ENCODE results near the gene UBXN11.
"Not testable (repeated sequence)": the region's sequence is repeated elsewhere in the genome, so short reads cannot be mapped to it uniquely, and the experiment has no call there.

UBXN11 gene

DNA sequence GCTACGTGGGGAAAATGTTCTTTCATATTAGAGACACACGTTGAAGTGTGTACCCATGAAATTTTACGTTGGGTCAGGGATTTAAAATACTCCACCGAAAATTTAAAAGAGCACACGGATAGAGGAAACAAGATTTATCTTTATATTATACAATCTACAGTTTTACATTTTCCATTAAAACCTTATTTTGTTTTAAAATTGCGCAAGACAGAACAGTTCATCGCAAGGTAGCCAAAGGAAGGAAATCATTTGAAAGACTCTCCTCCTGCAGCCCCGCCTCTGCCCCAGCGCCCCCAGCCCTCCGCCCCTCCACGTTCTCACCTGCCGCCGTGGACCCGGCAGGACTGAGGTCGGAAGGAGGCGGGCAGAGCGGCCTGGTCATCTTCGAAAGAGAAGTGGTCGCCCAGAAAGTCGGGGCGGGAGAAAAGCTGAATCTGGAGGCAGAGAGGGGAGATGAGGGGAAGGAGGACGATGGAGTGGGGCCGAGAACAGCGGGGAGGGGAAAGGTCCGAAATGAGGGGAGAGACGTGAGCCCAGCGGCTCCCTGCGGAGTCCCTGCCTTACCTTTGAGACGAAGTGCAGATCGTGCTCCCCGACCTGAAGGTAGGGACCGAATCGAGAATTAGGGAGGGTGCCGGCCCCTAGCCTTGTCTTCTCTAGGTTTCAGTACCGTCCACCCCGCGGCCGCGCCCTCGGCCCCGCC lies 29.5 kb upstream of the UBXN11 start:
- no peak for DNase-seq

DNA sequence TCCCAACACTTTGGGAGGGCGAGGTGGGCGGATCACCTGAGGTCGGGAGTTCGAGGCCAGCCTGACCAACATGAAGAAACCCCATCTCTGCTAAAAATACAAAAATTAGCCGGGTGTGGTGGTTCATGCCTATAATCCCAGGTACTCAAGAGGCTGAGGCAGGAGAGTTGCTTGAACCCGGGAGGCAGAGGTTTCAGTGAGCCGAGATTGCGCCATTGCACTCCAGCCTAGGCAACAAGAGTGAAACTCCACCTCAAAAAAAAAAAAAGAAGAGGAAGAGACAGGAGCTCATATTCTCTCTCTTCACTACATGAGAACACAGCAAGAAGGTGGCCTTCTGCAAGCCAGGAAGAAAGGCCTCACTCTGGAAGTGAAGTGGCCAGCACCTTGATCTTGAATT lies 26.9 kb upstream of the UBXN11 start:
- not testable (repeated sequence) for DNase-seq

DNA sequence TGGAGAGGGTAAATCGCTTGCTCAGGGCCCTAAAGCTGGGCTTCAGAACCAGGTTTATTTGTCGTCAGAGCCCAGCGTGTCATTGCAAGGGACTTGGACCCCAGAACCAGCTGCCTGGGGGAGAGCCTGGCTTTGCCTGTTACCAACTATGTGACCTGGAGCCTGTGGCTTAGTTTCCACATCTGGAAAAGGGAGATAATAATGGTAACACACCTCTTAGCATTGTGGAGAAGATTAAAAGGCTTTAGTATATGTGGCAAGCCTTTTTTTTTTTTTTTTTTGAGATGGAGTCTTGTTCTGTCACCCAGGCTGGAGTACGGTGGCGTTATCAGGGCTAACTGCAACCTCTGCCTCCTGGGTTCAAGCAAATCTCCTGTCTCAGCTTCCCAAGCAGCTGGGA lies 23.8 kb upstream of the UBXN11 start:
- DNase-seq: no peak

DNA sequence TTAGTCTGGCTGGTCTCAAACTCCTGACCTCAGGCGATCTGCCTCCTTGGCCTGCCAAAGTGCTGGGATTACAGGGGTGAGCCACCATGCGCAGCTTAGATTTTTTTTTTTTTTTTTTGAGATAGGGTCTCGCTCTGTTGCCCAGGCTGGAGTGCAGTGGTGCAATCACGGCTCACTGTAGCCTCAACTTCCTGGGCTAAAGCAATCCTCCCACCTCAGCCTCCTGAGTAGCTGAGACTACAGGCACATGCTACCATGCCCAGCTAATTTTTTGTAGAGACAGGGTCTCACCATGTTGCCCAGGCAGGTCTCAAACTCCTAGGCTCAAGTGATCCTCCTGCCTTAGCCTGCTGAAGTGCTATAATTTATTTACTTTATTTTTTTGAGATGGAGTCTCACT lies 22.9 kb upstream of the UBXN11 start:
- not testable (repeated sequence) for DNase-seq

DNA sequence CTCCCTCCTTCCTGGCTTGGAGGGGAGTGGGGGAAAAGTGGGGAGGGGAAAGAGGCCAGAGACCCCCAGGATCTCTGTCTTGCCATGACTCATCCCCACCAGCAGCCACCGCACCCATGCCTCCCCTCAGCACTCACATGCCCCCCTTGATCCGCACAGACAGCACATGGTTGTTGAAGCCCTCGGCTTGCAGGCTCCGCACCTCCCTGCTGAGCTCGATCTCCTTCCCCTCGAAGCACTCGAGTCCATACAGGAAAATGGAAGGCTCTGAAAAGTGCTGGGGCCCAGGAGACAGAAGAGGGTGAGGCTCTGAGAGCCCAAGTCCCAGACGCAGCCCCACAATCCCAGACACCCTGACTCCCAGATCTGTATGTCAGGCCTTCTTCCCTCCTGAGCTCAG lies 22.2 kb upstream of the UBXN11 start:
- DNase-seq: no peak

DNA sequence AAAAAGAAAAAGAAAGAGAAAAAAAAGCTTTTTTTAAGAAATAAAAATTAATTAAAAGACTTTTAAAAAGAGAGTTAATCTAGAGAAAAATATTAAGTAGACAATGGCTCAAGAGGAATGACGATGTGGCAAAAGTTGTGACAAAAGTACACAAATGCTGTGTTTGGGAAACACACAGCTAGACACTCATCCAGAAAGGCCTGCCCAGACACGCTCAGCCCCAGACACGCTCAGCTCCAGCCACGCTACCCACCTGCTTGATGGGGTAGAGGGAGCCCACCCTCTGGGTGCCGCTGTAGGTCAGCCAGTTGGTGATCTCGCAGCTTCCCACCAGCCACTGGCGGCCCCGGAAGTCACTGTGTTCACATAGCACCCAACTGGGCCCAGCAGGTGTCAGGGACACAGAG lies 21.5 kb upstream of the UBXN11 start:
- peak; percentile 16 for DNase-seq

DNA sequence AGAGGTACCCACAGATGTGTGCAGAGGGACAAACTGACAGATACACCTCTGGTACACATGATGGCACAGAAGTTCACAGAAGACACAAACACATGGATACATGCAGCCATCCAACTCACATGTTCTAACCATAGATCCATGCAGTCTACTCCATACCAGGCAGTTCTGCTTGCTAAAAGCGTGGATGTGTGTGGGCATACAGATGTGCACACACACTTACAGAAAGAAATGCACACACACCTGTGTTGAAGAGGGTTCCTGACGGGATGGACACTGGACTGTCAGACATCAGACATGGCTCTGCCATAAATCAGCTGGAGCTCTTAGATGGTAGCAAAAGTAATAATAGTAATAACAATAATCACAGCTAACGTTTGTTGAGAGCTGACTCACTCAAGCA lies 18.1 kb upstream of the UBXN11 start:
- no peak for DNase-seq

DNA sequence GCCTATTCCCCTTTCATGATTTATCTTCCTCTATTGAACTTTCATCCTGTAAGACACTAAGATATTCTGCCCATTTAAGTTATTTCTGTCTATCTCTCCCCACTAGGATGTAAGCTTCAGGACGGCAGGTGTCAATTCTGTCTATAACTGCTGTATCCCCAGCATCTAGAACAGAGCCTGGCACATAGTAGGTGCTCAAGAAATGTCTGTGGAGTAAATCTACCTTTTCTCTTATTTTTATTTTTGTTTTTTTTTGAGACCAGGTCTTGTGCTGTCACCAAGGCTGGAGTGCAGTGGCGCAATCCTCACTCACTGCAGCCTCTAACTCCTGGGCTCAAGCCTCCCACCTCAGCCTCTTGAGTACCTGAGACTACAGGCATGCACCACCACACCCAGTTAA lies 16.9 kb upstream of the UBXN11 start:
- DNase-seq: no peak

DNA sequence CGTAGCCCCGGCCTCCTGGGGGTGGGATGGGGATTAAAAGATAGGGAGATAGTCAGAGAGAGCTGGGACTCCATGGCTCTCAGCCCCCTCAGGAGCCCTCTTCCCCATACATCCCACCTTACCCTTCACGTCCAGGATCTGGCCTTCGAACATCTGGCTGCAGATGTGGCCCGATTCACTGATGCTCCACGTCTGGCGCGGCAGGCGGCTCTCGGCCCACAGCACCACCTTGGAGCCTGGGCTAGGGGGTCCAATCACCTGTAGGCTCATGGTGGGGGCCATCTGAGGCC lies 15.6 kb upstream of the UBXN11 start:
- DNase-seq: no peak

DNA sequence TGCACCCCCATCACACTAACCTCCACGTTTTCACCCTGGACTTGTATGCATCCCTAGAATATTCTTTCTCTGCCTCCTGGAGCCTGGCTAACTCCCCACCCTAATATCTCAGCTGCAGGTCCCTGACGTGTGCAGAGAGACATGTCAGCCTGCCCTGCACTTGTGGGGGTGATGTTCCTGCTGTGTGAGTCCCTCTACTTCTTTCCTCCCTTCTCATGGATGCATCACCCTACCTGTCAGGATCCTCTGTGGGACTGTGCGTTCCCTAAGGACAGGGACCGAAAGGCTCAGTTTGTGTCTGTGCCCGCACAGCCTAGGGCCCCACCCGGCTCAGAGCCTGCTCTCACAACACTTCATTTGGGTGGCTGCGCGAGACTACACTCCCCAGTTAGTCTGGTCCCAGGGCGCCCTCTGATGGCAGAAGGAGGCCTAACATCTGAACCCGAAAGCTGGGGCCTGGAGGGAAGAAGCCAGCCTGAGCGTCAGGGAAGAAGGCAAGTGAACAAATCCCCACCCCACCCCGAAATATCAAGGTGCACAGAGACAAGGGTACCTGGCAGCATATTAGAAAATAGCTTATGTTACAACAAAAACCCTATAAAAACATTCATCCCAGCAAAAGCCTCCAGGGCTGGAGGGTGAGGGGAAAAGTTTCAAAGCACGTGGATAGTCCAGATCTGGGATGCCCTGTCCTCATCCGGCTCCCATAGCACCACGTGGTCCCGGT lies 15.0 kb upstream of the UBXN11 start:
- DNase-seq: peak; percentile 9

DNA sequence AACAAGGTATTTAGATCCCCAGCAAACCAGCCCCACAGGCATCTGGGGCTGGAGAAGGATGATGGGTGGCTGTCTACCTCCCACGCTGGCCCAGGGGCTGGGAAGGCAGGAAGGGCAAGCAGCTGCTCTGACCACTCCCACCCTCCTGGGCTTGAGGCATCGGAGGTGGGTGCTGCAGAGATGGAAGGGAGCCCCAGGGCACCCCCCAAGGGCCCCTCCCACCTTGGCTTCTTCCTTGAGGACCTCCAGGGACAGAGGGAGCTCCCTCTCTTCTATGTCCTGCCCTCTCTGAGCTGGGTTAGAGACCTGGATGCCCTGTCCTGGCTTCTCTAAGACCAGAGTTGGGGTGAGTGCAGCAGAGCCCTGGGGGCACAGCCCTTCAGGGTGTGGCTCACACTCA lies 14.5 kb upstream of the UBXN11 start:
- no peak for DNase-seq

DNA sequence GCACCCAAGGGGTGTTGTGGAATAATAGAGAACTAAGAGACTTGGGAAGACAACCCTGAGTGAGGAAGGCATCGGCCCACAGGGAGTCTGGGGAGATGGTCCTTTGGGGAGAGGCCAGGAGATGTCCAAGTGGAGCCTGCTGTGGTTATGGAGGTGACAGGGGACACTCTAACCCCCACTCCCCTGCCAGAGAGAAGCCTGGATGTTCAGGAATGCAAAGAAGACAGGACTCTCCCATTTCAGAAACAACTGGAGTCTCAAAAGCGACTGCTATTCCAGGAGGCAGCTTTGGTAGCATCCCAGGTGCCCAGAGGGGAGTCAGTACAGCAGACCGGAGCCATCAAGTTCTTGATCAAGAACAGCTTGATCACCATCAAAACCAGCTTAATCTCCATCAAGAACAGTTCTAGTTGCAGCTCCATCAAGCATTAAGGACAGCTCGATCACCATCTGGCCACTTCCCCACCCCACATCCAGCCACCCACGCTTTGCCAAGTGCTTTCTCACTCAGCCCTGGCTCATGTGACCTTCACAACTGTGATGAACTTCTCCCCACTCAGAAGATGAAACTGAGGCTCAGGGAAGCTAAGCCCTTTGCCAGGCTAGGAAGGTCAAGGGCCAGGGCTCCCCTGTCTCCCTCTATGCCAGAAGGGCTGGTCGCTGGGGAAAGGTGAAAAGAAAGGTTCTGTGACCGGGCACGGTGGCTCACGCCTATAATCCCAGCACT lies 12.1 kb upstream of the UBXN11 start:
- DNase-seq: no peak

DNA sequence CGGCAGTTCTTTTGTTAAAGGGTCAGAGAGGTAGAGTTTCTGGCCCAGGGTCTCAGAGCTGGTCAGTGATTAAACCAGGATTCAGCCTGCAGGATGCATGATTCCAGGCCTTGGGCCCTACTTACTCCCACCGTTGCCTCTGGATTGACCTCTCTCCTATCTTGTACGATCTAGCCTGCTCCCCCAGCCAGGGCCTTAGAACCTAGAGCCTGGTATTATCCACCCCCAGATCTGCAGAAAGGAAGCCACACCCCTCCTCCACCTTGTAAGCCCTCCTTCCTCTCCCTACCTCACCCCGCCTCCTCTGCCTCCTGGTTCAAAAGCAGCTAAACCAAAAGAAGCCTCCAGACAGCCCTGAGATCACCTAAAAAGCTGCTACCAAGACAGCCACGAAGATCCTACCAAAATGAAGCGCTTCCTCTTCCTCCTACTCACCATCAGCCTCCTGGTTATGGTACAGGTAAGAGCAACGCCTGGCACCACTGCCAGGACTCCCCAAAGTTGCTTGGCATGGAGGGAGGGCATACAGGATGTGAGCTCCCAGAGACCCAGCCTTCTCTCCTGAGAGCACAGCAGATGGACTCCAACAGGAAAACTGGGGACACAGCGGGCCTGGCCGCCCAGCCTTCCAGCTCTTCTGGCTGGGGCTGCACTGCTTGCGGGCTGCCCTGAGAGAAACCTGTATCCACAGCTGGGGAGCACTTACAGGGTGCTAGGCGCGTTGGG lies 11.3 kb upstream of the UBXN11 start, which contains the start of gene CD52:
CD52 (plus strand) TSS at position 347 of the 726 bp plus-strand sequence; CDS start at position 407, 60 bp downstream.
- DNase-seq: no peak

DNA sequence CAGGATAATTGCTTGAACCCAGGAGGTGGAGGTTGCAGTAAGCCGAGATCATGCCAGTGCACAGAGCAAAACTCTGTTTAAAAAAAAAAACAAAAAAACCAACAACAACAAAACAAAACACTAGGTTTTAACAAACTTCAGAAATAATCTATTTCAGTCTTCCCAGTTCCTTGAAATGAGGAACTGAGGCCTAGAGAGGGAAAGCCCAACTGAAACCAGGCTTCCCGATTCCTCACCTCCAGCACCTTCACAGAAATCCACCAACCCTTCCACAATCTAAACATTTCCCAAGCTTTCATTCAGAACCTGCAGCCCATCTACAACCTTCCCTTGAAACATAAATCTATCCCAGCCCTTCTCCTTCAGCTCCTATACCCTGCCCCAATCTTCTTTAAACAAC lies 10.7 kb upstream of the UBXN11 start:
- DNase-seq: no peak

DNA sequence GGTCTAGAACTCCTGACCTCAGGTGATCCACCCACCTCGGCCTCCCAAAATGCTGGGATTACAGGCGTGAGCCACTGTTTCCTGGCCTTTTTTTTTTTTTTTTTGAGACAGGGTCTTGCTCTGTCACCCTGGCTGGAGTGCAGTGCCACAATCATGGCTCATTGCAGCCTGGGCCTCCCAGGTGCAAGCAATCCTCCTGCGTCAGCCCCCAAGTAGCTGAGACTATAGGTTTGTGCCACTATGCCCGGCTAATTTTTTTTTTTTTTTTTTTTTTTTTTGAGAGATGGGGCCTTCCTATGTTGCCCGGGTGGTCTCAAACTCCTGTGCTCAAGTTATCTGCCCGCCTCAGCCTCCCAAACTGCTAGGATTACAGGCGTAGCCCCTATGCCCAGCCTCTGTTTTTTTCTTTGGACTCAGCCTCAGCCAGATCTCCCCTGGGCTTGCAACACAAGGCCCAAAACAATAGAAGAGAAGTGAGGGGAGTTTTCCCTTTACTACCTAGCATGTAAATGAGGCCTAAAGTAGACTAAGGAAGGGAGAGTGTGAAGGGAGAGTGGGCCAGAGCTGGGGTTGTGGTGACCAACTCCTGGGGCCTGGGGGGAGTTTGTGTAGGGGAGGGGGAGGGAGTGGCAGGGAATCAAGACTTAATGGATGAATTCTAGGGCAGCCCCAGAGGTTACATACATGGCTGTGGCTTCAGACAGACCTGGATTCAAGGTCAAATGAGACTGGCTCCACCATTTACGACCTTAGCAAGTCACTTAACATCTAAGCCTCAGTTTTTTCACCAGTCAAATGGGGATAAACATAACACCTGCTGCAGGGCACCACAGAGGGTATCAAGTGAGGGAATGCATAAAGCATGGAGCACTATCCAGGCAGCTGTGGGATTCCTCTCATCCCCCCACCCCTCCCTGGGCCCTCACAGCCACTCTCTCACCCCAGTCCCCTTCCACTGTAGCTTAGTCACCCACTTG lies 9.7 kb upstream of the UBXN11 start:
- DNase-seq: no peak

DNA sequence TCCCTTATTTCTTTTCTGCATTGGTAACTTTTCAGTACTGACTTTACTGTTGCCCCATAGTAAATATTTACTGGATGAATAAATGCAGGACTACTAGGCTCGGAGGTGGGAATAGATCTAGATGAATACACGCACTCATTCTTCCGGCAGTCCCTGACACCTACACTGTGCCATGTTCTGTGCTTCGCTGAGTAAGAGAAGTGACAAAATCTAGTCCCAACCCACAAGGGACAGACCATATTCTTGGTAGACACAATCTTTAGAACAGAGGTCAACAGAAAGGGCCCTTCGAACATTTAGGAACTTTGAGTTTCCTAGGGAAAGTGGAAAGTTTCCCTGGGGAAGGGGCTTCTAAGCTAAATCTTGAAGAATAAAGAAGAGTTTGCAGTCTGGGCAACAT lies 8.1 kb upstream of the UBXN11 start:
- no peak for DNase-seq

DNA sequence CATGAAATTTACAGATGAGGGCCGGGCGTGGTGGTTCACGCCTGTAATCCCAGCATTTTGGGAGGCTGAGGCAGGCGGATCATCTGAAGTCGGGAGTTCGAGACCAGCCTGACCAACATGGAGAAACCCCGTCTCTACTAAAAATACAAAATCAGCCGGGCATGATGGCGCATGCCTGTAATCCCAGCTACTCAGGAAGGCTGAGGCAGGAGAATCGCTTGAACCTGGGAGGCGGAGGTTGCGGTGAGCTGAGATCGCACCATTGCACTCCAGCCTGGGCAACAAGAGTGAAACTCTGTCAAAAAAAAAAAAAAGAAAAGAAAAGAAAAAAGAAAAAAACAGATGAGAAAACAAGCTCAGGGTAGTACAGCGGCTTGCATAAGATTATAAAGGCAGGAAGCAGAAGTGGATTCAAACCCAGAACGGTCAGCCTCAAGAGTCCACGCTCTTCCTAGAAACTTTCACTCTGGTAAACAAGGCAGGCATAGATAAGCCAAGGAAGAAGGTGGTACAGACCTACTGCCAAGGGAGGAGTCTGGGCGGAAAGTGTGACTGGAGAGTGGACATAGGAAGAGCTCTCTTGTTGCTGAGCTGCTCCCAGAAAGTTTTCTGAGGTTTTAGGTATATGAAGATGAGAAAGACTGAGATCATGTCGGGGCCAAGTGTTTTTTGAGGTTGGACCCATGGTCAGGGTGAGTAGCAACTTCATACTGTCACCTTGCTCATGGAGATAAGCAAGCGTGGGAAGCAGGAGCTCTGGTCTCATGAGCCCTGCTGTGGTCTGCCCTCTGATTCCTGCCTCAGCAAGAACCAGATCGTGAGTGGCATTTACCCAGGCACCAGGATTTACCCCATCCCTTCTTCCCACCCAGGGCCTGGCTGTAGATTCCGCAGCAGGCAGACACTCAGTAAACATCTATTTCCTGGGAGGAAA lies 1.8 kb upstream of the UBXN11 start:
- DNase-seq: not testable (repeated sequence)

DNA sequence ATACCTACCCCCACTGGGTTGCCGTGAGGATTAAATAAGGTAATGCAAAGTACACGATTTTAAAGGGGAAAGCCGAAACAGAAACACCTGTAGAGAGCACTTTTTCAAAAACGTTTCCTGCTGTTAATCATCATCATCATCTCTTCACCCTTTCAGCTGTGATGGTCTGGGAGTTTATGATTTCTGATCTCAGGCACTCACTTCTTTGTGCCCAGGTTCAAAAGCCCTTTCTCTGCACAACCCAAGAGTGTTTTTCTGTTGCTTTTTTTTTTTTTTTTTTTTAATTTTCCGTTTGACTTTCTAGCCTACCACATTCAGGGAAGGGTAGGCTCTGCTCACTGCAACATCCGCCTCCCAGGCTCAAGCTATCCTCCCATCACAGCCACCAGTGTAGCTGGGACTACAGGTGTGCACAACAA lies 936 bp upstream of the UBXN11 start:
- no peak for DNase-seq

DNA sequence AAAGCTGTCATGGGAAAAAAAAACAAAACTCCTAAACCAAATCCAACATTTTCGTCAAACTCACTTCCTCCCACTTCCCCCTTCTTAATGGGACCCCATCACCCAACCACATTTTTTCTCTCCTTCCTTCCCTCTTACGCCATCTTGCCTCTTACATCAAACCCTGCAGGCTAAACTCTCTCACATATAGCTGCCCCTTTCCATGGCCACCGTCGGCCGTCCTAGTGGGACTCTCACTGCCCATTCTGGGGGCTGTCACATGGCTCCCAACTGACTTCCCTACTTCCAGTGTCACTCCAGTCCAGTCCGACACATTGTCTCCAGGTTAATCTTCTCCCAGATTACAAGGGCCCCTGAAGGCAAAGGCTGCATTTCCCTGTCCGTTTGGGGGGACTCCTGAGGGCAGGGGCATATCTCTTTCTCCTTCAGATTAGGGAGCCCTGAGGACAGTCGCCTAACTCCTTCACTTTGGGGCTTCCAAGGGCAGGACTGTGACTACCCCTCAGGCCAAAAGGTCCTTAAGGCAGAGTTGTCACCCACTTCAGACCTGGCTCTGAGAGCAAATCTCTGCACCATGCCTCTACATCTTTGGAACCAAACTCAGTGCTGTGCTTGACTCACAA lies 658 bp downstream of the UBXN11 start:
- no peak for DNase-seq

DNA sequence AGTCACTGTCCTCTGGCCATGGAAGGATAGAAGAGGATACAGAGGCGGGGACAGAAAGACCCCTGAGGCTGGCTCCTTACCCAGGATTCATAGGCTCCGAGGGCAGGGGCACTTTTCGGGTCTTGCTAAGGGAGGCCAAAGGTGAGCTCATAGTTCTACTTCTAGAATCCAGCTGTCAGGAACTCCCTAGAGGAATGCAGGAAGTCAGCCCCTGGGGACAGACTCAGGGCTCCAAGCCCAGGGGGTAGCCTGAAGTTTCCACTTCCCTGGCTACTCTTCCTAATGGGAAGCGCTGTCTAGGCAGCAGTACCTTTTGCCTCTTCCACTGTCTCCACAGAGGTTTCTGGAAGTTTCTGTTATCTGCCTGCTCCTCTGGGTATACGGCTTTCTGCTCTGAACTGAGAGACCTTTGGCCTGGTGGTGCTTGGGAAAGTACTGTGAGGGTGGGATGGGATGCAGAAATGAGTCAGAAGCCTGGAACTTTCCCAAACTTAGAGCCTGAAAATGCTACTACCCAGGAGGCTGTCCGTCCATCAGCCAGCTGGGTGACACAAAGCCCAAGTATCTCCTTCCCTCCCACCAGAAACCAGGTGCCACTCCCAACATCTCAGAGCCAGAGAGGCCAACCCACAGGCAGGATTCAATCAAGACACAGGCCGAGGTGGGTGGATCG lies 3.6 kb downstream of the UBXN11 start:
- DNase-seq: no peak
